SHP77 treated with DMSO at 0.1 percent for 48 hours (cell line): ENCODE results near the gene RS1.
A peak's percentile ranks its signal among the peaks of the same experiment; 100 is the strongest.

Experiments
- DNase-seq: peaks from one replicate; lab custom pipeline; 2025; lab: John Stamatoyannopoulos, UW

The RS1 gene

GRCh38 chrX:18668071-18668835, 3.7 kb downstream of the RS1 start:
- no peak for DNase-seq

- DNase-seq, result no peak
Measured at GRCh38 chrX:18666614-18667013, 5.3 kb downstream of the RS1 start.

DNA sequence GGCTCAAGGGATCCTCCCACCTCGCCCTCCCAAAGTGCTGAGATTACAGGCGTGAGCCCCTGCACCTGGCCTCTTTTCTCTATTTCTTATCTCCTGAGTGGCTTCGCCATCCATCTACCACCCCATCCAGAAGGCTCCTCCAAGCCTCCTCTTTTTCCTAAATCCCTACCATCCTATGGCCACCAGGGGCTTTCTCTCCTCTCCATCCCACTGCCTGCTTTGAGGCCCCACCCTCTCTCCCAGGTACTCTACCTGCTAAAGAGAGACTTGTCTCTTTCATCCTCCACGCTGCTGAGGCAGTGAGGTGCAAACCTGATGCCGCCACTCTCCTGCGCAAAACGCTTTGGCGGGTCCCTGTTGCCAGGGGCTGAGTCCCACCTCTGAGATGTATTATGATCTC, 7.0 kb downstream of the RS1 start:
- DNase-seq, result no peak

DNA sequence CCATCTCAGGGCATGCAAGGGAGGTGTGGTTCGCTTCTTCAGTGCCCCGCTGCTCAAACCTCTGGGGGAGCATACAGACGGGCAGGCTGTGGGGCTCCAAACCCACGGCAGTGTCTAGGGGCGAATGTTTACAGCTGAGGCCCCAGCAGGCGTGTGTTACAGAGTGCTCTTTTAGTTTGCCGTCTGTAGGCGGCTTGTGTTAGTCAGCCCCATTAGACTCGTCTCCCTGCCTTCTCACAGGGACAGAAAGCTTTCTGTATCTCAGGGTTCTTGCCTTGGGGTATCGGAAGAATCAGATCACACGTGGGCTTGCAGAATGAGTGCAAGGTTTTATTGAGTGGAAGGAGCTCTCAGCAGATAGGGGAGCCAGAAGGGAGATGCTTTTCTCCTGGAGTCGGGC, 10.6 kb downstream of the RS1 start:
- no peak for DNase-seq

- DNase-seq, result no peak
Measured at GRCh38 chrX:18654875-18655836, 16.8 kb downstream of the RS1 start.

- no peak for DNase-seq
Measured at GRCh38 chrX:18652636-18653035, 19.3 kb downstream of the RS1 start.

DNA sequence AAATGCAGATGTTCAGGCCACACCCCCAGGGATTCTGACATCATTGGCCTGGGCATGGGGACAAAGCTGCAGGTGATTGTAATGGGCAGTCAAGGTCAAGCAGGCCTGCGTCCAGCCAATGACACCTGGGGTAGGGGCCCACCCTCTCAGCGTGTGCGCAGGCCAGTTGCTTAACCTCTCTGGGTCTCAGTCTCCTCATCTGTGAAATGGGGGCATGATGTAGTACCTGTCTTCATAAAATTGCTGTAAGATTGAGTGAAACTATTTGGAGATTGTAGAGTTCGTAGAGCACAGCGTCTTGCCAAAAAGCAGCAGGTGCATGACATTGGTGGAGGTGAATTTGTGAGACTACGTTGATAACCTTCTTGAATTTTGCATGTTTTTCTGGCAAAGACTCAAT, 21.2 kb downstream of the RS1 start:
- no peak for DNase-seq

DNA sequence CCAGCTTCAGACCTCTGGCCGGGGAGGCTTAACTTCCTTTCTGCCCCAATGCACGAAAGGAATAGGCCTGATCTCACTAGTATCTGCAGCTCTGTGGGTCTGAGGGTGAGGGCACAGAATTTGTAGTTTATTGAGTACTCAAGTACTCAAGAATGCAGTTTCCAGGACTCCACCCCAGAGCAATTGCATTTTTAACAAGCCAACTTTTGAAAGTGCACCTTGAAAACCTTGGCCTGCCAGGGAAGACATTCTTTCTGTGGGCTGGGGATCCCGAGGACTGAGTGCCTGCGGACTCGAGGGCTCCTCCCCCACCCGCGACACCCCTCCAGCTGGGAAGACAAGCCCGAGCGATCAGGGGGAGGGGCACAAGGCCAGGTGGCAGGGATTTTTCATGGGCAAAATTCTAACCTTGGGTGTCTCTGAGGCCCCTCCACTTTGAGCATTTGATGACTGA, 22.4 kb downstream of the RS1 start:
- DNase-seq, result no peak

DNA sequence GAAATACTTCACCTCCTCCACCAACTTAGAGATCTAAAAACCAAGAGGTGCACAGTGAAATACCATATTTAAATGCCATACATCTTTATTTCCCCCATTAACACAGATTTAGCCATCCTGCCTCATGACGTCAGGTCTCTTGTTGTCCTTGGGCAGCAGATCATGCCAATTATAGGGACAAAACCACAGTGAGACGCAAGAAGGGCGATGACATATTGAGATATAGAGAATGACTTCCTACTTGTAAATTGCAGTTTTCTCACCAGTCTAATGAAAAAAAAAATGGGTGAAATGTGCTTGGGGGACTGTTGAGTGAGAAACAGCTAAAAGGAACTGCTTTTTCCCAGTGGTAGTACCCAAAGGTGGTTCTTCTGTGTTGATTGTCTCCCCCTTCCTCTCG, 24.3 kb downstream of the RS1 start:
- no peak for DNase-seq

DNA sequence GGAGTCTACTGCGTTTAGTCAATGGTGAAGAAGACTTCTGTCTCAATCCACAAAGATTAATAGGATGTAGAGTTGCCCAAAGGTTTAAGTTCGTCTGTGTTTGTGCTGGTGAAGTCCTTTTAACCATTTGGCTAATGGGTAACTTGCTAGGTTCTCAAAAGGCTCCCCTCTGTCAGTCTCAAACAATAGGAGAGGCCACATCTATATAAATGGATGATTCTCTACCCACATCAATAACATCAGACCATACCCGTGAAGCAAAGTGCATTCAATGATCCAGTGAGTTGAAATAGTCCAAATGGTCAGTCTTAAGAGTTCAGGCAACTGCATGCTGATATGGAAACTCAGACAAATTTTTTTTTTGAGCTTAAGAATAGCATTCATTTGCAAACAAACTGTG, 28.1 kb downstream of the RS1 start:
- DNase-seq, result no peak

- DNase-seq, result no peak
Measured at GRCh38 chrX:18643243-18643642, 28.7 kb downstream of the RS1 start.

GRCh38 chrX:18640686-18641085, 31.2 kb downstream of the RS1 start:
- DNase-seq, result peak; percentile 5

GRCh38 chrX:18639280-18639679, 32.6 kb downstream of the RS1 start:
- DNase-seq, result no peak

- DNase-seq, result no peak
Measured at GRCh38 chrX:18638398-18638797, 33.5 kb downstream of the RS1 start.

GRCh38 chrX:18630934-18631333, 41.0 kb downstream of the RS1 start:
- DNase-seq, result no peak

GRCh38 chrX:18624599-18624998, 47.3 kb downstream of the RS1 start:
- DNase-seq, result no peak

DNA sequence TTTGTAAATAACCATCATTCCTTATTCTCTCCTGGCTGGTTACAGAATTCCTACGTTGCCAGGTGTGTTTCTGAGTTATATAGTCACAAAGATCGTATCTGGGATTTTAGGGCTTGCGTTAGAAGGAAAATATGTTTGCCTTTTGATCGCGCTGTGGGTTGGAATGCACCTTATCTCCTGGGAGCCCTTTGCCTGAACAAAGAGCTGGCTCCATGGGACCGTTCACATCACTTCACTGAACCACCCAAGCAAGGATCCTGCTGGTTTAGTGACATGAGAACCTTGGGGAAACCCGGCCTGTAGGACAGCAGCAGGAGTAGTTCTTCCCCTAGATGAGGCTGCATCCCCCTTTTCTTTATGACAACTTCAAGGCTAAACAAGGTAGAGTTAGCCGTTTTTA, 51.6 kb downstream of the RS1 start:
- no peak for DNase-seq

GRCh38 chrX:18619288-18619687, 52.6 kb downstream of the RS1 start:
- DNase-seq, result no peak

GRCh38 chrX:18617407-18617750, 54.5 kb downstream of the RS1 start:
- no peak for DNase-seq

GRCh38 chrX:18616688-18617406, 55.1 kb downstream of the RS1 start:
- DNase-seq, result no peak

GRCh38 chrX:18613930-18614639, 57.8 kb downstream of the RS1 start:
- no peak for DNase-seq

DNA sequence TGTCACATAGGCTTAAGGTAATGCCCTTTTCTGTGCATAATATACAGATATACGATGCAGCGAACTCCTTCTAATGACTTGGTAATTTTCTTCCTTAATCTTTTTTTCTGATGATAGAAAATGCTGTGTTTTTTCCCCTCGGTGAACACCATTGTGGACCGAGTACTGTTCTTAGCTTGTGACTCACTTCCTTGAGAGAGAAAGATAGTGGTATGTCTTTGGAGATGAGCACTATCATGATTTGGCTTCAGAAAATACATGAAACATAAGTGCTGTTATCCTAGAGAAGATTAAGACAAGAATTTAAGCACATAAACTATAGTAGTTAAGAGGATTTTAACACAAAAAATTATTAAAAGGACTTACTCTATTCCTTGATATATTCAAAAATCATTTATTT, 63.9 kb downstream of the RS1 start:
- no peak for DNase-seq
